Bronchial epithelial cell (primary cell): ENCODE results near the gene PICK1. TPM values are rescaled to one million over a fixed set of nuclear protein-coding genes. Genes with fewer than 3 reads are reported as not detected.

Source experiments
- DNase-seq: peaks from one replicate; pipeline ENCODE4 v3.0.0-alpha.2; 2010; ENCODE audit warnings: low read depth
- FAIRE-seq: peaks from 2 replicates; lab custom pipeline; 2011; peaks lifted over from hg19 to GRCh38; lab: Jason Lieb, UNC
- H3K27me3 ChIP-seq: 2 replicates; pipeline ENCODE4 v1.5.1; 2011; ENCODE audit warnings: low read length; ENCODE audit not compliant: control insufficient read depth, insufficient read depth
- H3K36me3 ChIP-seq: 2 replicates; pipeline ENCODE4 v1.5.1; 2011; ENCODE audit warnings: low read length; ENCODE audit not compliant: control insufficient read depth, insufficient read depth
- H3K4me3 ChIP-seq: 2 replicates; pipeline ENCODE4 v1.5.1; 2011; ENCODE audit warnings: mild to moderate bottlenecking, low read depth, low read length, control low read depth
- CTCF ChIP-seq: IDR thresholded peaks from 2 replicates; pipeline ENCODE4 v1.5.1; 2011; ENCODE audit warnings: mild to moderate bottlenecking, moderate library complexity, low read length, control low read depth, inconsistent platforms; ENCODE audit not compliant: insufficient read depth, severe bottlenecking
- total RNA-seq: library from RNA; depleted of rRNA; stranded (reverse); fragments of >200 nt; gene quantifications from 2 replicates; pipeline ENCODE4 v1.2.1, GENCODE V29; 2014

Gene PICK1
- 27.9 and 31.6 TPM in 2 replicates for total RNA-seq

- DNase-seq (peak; percentile 81), FAIRE-seq (no peak)
- Histone ChIP-seq H3K36me3 (peaks cover 8% of the 10 kb centered on the region), H3K4me3 (peak within 1 kb of the TSS; percentile 60), H3K27me3 (no peaks in the 10 kb centered on the region)
- TF ChIP-seq CTCF = peak; percentile 12
These were observed at the start of gene PICK1 for GRCh38 chr22:38056969-38057891. Gene PICK1 (plus strand): TSS chr22:38057404. CDS start chr22:38057810, 406 bp downstream.

- DNase-seq (no peak), FAIRE-seq (peak; percentile 79)
- no peak for TF ChIP-seq CTCF
- no peak overlapping the region for H3K4me3 ChIP-seq
- no peaks in the 10 kb centered on the region for H3K27me3 ChIP-seq
- no peaks in the 10 kb centered on the region for H3K36me3 ChIP-seq
These were observed 48.0 kb upstream of the PICK1 start for GRCh38 chr22:38009000-38009806.

GRCh38 chr22:38012604-38013072 lies 44.6 kb upstream of the PICK1 start:
- no peak overlapping the region for H3K4me3 ChIP-seq
- DNase-seq (peak; percentile 71), FAIRE-seq (peak; percentile 99)
- H3K36me3 ChIP-seq = no peaks in the 10 kb centered on the region
- no peak for TF ChIP-seq CTCF
- no peaks in the 10 kb centered on the region for H3K27me3 ChIP-seq

- Histone ChIP-seq H3K4me3 (no peak overlapping the region), H3K36me3 (no peaks in the 10 kb centered on the region), H3K27me3 (no peaks in the 10 kb centered on the region)
- DNase-seq (no peak), FAIRE-seq (no peak)
- TF ChIP-seq CTCF = no peak
These were observed 43.1 kb upstream of the PICK1 start for GRCh38 chr22:38014083-38014482.

- DNase-seq (peak; percentile 34), FAIRE-seq (no peak)
- H3K27me3 ChIP-seq = no peaks in the 10 kb centered on the region
- H3K36me3 ChIP-seq = no peaks in the 10 kb centered on the region
- TF ChIP-seq CTCF = no peak
- no peak overlapping the region for H3K4me3 ChIP-seq
These were observed 40.7 kb upstream of the PICK1 start for GRCh38 chr22:38016182-38017151.
